ENCODE measurements around the gene SMIM35. TPM values are rescaled to one million over a fixed set of nuclear protein-coding genes. Genes with fewer than 3 reads are reported as not detected.
A peak's percentile ranks its signal among the peaks of the same experiment; 100 is the strongest.

Gene SMIM35
- total RNA-seq, 6 donors from 2014 or later: not detected

GRCh38 chr11:117997406-117997805 lies 89.4 kb downstream of the SMIM35 start:
- WGBS, 2 donors: 80 to 96% methylated on average over 2 of the region's 2 CpGs
- peaks cover 0 to 3% (median 0%) of the 10 kb centered on the region in 4 donors for H3K9me3 ChIP-seq
- H3K4me3 ChIP-seq: no peak overlapping the region
- TF ChIP-seq POLR2A (IDR thresholded peaks at IDR 0.05): peak in 1 of 4 donors; percentile 9
- TF ChIP-seq EP300 (IDR thresholded peaks at IDR 0.05): no peak
- H3K27ac ChIP-seq: no peak overlapping the region
- peaks cover 0 to 24% (median 15%) of the 10 kb centered on the region in 4 donors for H3K36me3 ChIP-seq
- H3K27me3 ChIP-seq: no peaks in the 10 kb centered on the region
- DNase-seq (no peak), ATAC-seq (ENCODE audit: low FRiP score in 2 of 2) (no peak)
- H3K4me1 ChIP-seq: peaks cover 6 to 38% (median 17%) of the 10 kb centered on the region in 4 donors

GRCh38 chr11:117996058-117996457 lies 90.7 kb downstream of the SMIM35 start:
- DNase-seq (peak; percentile 18 to 34), ATAC-seq (ENCODE audit: low FRiP score in 2 of 2) (no peak)
- no peak for TF ChIP-seq CTCF (IDR thresholded peaks at IDR 0.05)
- no peak for TF ChIP-seq POLR2AphosphoS5 (IDR thresholded peaks at IDR 0.05)
- no peak for TF ChIP-seq EP300 (IDR thresholded peaks at IDR 0.05)
- TF ChIP-seq POLR2A (IDR thresholded peaks at IDR 0.05): no peak
- Histone ChIP-seq H3K4me3 (no peak overlapping the region), H3K27ac (no peak overlapping the region), H3K27me3 (no peaks in the 10 kb centered on the region), H3K4me1 (peaks cover 0 to 25% (median 10%) of the 10 kb centered on the region in 4 donors), H3K36me3 (peaks cover 0 to 24% (median 15%) of the 10 kb centered on the region in 4 donors), H3K9me3 (peaks cover 0 to 3% (median 0%) of the 10 kb centered on the region in 4 donors)
- 90% methylated on average over 4 of the region's 4 CpGs; no CpG with 5 or more reads in 1 of the 2 donors for WGBS, 2 donors

GRCh38 chr11:117995472-117995871 lies 91.3 kb downstream of the SMIM35 start:
- ATAC-seq (ENCODE audit: low FRiP score in 2 of 2) (no peak), DNase-seq (peak in 1 of 2 donors; percentile 34)
- Histone ChIP-seq H3K9me3 (peaks cover 0 to 3% (median 0%) of the 10 kb centered on the region in 4 donors), H3K27me3 (no peaks in the 10 kb centered on the region), H3K4me3 (no peak overlapping the region), H3K27ac (no peak overlapping the region), H3K36me3 (peaks cover 0 to 24% (median 15%) of the 10 kb centered on the region in 4 donors), H3K4me1 (peaks cover 0 to 20% (median 9%) of the 10 kb centered on the region in 4 donors)
- 91 to 94% methylated on average over 10 to 11 of the region's 11 CpGs for WGBS, 2 donors
- TF ChIP-seq EP300 (IDR thresholded peaks at IDR 0.05): no peak
- TF ChIP-seq CTCF (IDR thresholded peaks at IDR 0.05): no peak
- TF ChIP-seq POLR2A (IDR thresholded peaks at IDR 0.05): no peak
- TF ChIP-seq POLR2AphosphoS5 (IDR thresholded peaks at IDR 0.05): no peak

- 71 to 75% methylated on average over 7 to 9 of the region's 9 CpGs for WGBS, 2 donors
- peak overlapping the region in 2 of 4 donors; percentile 27 to 30 for H3K27ac ChIP-seq
Measured at GRCh38 chr11:117993988-117994745, 92.6 kb downstream of the SMIM35 start.

More at GRCh38 chr11:117993988-117994745, 92.6 kb downstream of the SMIM35 start:
- ATAC-seq (ENCODE audit: low FRiP score in 2 of 2) (peak in 1 of 2 donors; percentile 69), DNase-seq (peak in 1 of 2 donors; percentile 47)
- H3K36me3 ChIP-seq: peaks cover 0 to 24% (median 14%) of the 10 kb centered on the region in 4 donors
- peaks cover 0 to 3% (median 0%) of the 10 kb centered on the region in 4 donors for H3K9me3 ChIP-seq
- H3K4me3 ChIP-seq: no peak overlapping the region
- no peaks in the 10 kb centered on the region for H3K27me3 ChIP-seq
- peaks cover 0 to 15% (median 8%) of the 10 kb centered on the region in 4 donors for H3K4me1 ChIP-seq
- TF ChIP-seq CTCF (IDR thresholded peaks at IDR 0.05) (no peak), POLR2A (IDR thresholded peaks at IDR 0.05) (peak in 1 of 4 donors; percentile 36), EP300 (IDR thresholded peaks at IDR 0.05) (no peak), POLR2AphosphoS5 (IDR thresholded peaks at IDR 0.05) (no peak)

Measured in upper lobe of left lung (tissue), 6 donors.